ENCODE data around the gene CALHM2.
"Not testable (repeated sequence)": the region's sequence is repeated elsewhere in the genome, so short reads cannot be mapped to it uniquely, and the experiment has no call there.

GRCh38 chr10:103417148-103417469, 35.1 kb downstream of the CALHM2 start:
- not testable (repeated sequence) for TF ChIP-seq POLR2AphosphoS5 (IDR thresholded peaks at IDR 0.05; ENCODE audit: low read depth, low read length); EP300 (IDR thresholded peaks at IDR 0.05; ENCODE audit: borderline replicate concordance in 1 of 2, low read depth in 1 of 2, low read length in 1 of 2); CTCF (IDR thresholded peaks at IDR 0.05); CHD2 (IDR thresholded peaks at IDR 0.05; ENCODE audit: low read length, partially characterized antibody); RCOR1 (IDR thresholded peaks at IDR 0.05; ENCODE audit: low read length); TAF1 (IDR thresholded peaks at IDR 0.05; ENCODE audit: borderline replicate concordance, low read depth, low read length); USF2 (IDR thresholded peaks at IDR 0.05; ENCODE audit: borderline replicate concordance, low read depth, low read length); YY1 (IDR thresholded peaks at IDR 0.05; ENCODE audit: low read depth); ZBTB33 (IDR thresholded peaks at IDR 0.05; ENCODE audit: borderline replicate concordance, low read depth); NRF1 (IDR thresholded peaks at IDR 0.05; ENCODE audit: low read depth, low read length)
